GM23248 (cell line): ENCODE data around the gene CIDEC.
"Not testable (repeated sequence)": the region's sequence is repeated elsewhere in the genome, so short reads cannot be mapped to it uniquely, and the experiment has no call there.

Source experiments
- EZH2 ChIP-seq: fragments of 200-600 bp; sonication (generic); IDR thresholded peaks from 2 replicates; pipeline ENCODE4 v1.6.1; 2018; ENCODE audit warnings: antibody characterized with exemption, mild to moderate bottlenecking; ENCODE audit not compliant: insufficient read depth, poor library complexity, severe bottlenecking
- EZH2phosphoT487 ChIP-seq: fragments of 200-600 bp; sonication (generic); IDR thresholded peaks from 2 replicates; pipeline ENCODE4 v1.6.1; 2018; ENCODE audit warnings: antibody characterized with exemption, moderate library complexity, mild to moderate bottlenecking, low read depth; ENCODE audit not compliant: insufficient read depth

- not testable (repeated sequence) for TF ChIP-seq EZH2, EZH2phosphoT487
Observed at GRCh38 chr3:9851926-9852325, 28.1 kb downstream of the CIDEC start.
